Measurements from ENCODE around the gene SLC20A1.

DNA sequence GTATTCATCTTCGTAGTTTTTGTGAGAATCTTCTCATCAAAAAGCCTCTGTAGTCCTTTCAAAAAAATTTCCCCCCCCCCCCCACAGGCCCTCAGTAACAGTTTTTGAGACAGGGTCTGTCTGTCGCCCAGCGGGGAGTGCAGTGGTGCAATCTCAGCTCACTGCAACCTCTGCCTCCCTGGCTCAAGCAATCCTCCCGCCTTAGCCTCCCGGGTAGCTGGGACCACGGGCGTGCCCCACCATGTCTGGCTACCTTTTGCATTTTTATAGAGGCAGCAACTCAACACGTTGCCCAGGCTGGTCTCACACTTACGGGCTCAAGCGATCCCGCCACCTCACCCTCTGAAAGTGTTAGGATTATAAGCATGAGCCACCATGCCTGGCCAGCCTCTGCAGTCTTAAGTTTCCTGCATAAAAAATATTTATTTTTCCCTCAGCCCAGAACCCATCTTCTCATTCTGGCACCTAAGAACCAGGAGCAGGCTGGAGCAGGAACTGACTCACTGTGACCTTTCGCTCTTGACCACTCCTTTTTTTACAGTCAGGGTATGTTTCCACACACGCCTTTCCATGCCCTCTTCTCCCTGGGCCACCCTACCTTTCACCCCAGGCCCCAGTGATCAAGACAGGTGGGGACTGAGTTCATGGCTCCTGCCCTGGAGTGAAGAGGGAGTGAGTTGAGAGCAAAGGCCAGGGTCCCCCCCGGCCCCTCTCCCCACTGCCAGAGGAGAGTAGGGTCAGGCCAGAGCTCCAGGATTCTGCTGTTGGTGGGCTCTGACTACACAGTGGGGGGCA, 42.5 kb downstream of the SLC20A1 start:
- TF ChIP-seq, protein P1, sequence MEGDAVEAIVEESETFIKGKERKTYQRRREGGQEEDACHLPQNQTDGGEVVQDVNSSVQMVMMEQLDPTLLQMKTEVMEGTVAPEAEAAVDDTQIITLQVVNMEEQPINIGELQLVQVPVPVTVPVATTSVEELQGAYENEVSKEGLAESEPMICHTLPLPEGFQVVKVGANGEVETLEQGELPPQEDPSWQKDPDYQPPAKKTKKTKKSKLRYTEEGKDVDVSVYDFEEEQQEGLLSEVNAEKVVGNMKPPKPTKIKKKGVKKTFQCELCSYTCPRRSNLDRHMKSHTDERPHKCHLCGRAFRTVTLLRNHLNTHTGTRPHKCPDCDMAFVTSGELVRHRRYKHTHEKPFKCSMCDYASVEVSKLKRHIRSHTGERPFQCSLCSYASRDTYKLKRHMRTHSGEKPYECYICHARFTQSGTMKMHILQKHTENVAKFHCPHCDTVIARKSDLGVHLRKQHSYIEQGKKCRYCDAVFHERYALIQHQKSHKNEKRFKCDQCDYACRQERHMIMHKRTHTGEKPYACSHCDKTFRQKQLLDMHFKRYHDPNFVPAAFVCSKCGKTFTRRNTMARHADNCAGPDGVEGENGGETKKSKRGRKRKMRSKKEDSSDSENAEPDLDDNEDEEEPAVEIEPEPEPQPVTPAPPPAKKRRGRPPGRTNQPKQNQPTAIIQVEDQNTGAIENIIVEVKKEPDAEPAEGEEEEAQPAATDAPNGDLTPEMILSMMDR (IDR thresholded peaks at IDR 0.05): no peak
- TF ChIP-seq POLR2A (IDR thresholded peaks at IDR 0.05): no peak
